Measurements from ENCODE around the gene CNGA3. TPM values are rescaled to one million over a fixed set of nuclear protein-coding genes. Genes with fewer than 3 reads are reported as not detected.

The CNGA3 gene
- total and polyA plus RNA-seq, 2 of the 8 experiments (the other 6 are each of a cell fraction or from before 2014, with no cell fraction given): 0.02 TPM; not detected in 1

GRCh38 chr2:98433363-98433964, 87.2 kb downstream of the CNGA3 start:
- H2AFZ ChIP-seq (ENCODE audit: low read length): no peak overlapping the region
- ChIA-PET POLR2A (ENCODE audit: partially characterized antibody) (no interaction called here), CTCF (ENCODE audit: partially characterized antibody) (interaction anchor here (0.5 to 1.6 kb wide), 3 partner anchors 13 to 369 kb away, joined by 3 to 4 read pairs (median 3); no protein-coding TSS in a partner anchor)
- no peaks in the 10 kb centered on the region for H3K27me3 ChIP-seq (replicated peaks in 1 of 4; ENCODE audit: control insufficient read depth in 3 of 4, extremely low read depth in 1 of 4, insufficient read depth in 3 of 4, low read length in 3 of 4)
- H3K14ac ChIP-seq (ENCODE audit: insufficient read length): no peak overlapping the region
- H3K23ac ChIP-seq (ENCODE audit: insufficient read length): no peak overlapping the region
- H2BK12ac ChIP-seq (ENCODE audit: low read depth, low read length): no peak overlapping the region
- no peak overlapping the region for H3K4me2 ChIP-seq (ENCODE audit: insufficient read depth in 1 of 2, low read depth in 2 of 2, low read length in 2 of 2)
- DNase-seq (ENCODE audit: low read depth in 1 of 2, low spot score in 2 of 2) (no peak), FAIRE-seq (no peak)
- H3K27ac ChIP-seq (ENCODE audit: low read depth, low read length): no peak overlapping the region
- H3K18ac ChIP-seq (ENCODE audit: extremely low read depth, low read length): no peak overlapping the region
- H2BK20ac ChIP-seq (ENCODE audit: low read length): no peak overlapping the region
- H4K91ac ChIP-seq (replicated peaks; ENCODE audit: insufficient read length, low read length): no peak overlapping the region
- H3K79me2 ChIP-seq (ENCODE audit: control insufficient read depth in 1 of 2, insufficient read depth in 2 of 2, low read length in 2 of 2): no peaks in the 10 kb centered on the region
- no peak overlapping the region for H3K4me3 ChIP-seq (ENCODE audit: extremely low read depth in 1 of 4, insufficient read depth in 2 of 4, low read depth in 3 of 4, low read length in 4 of 4)
- peaks cover 0 to 9% (median 0%) of the 10 kb centered on the region in 4 experiments; a peak in 2 of 8 replicates for H3K36me3 ChIP-seq (ENCODE audit: control insufficient read depth in 2 of 4, insufficient read depth in 4 of 4, low read length in 3 of 4)
- H3K56ac ChIP-seq (replicated peaks; ENCODE audit: insufficient read length, low read depth, low read length): no peak overlapping the region
- no peaks in the 10 kb centered on the region for H3K23me2 ChIP-seq (ENCODE audit: low read depth, low read length)
- 88% methylated on average over 2 of the region's 2 CpGs; no CpG with 5 or more reads in 1 of the 2 experiments for WGBS, 2 experiments (ENCODE audit: extremely low coverage in 1 of 2, insufficient coverage in 1 of 2, insufficient read length in 1 of 2, insufficient replicate concordance in 2 of 2, low coverage in 1 of 2, low lambda C conversion rate in 2 of 2, missing lambda C conversion rate in 1 of 2)
- peaks cover 22 to 35% of the 10 kb centered on the region in 2 experiments for H3K9me3 ChIP-seq (ENCODE audit: insufficient read depth in 2 of 2, low read depth in 1 of 2, low read length in 1 of 2)
- no peak overlapping the region for H2BK15ac ChIP-seq (ENCODE audit: low read length)
- no peak overlapping the region for H3K9ac ChIP-seq (replicated peaks in 1 of 4; ENCODE audit: extremely low read depth in 1 of 4, low read depth in 3 of 4, low read length in 3 of 4)
- H4K8ac ChIP-seq (ENCODE audit: extremely low read depth, insufficient read depth, low read length): no peak overlapping the region
- peaks cover 0 to 4% (median 2%) of the 10 kb centered on the region in 4 experiments; a peak in 3 of 7 replicates for H3K4me1 ChIP-seq (replicated peaks in 1 of 4; ENCODE audit: control insufficient read depth in 3 of 4, insufficient read depth in 4 of 4, low read length in 3 of 4)
- no peaks in the 10 kb centered on the region for H4K20me1 ChIP-seq (replicated peaks in 1 of 2; ENCODE audit: control insufficient read depth in 1 of 2, insufficient read depth in 2 of 2, low read length in 2 of 2)
- H2BK5ac ChIP-seq (ENCODE audit: low read depth, low read length): no peak overlapping the region
- no peak for TF ChIP-seq TBP (IDR thresholded peaks at IDR 0.05; ENCODE audit: low read depth, low read length)
- no peak for TF ChIP-seq HDAC2 (IDR thresholded peaks at IDR 0.05; ENCODE audit: borderline replicate concordance in 1 of 2, low read depth in 2 of 2, low read length in 2 of 2)
- no peak for TF ChIP-seq MAFK (IDR thresholded peaks at IDR 0.05; ENCODE audit: low read depth, low read length)
- no peak for TF ChIP-seq EP300 (IDR thresholded peaks at IDR 0.05; ENCODE audit: borderline replicate concordance in 1 of 2, low read depth in 2 of 2, low read length in 2 of 2)
- TF ChIP-seq SP4 (IDR thresholded peaks at IDR 0.05; ENCODE audit: low read length): no peak
- TF ChIP-seq POLR2A (IDR thresholded peaks at IDR 0.05; ENCODE audit: control extremely low read depth in 1 of 2, low read depth in 2 of 2, low read length in 2 of 2): no peak
- no peak for TF ChIP-seq KDM5A (IDR thresholded peaks at IDR 0.05; ENCODE audit: low read length)
- TF ChIP-seq SIN3A (conservative IDR thresholded peaks at IDR 0.05 in 1 of 2, IDR thresholded peaks at IDR 0.05 in 1 of 2; ENCODE audit: low read depth in 1 of 2, low read length in 2 of 2): no peak
- no peak for TF ChIP-seq SUZ12 (IDR thresholded peaks at IDR 0.05; ENCODE audit: low read length)
- TF ChIP-seq GTF2F1 (IDR thresholded peaks at IDR 0.05; ENCODE audit: borderline replicate concordance, low read depth, low read length): no peak
- TF ChIP-seq, protein P1, sequence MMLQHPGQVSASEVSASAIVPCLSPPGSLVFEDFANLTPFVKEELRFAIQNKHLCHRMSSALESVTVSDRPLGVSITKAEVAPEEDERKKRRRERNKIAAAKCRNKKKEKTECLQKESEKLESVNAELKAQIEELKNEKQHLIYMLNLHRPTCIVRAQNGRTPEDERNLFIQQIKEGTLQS (IDR thresholded peaks at IDR 0.05; ENCODE audit: insufficient read depth, low read depth, low read length): no peak
- no peak for TF ChIP-seq SP2 (IDR thresholded peaks at IDR 0.05; ENCODE audit: low read length)
- no peak for TF ChIP-seq TAF1 (IDR thresholded peaks at IDR 0.05; ENCODE audit: low read depth, low read length)
- no peak overlapping the region for H2AK5ac ChIP-seq (ENCODE audit: low read depth, low read length)
- H2BK120ac ChIP-seq (replicated peaks; ENCODE audit: low read depth, low read length): no peak overlapping the region
- no peak overlapping the region for H3K4ac ChIP-seq (replicated peaks; ENCODE audit: insufficient read length, low read depth, low read length)
- no peak overlapping the region for H4K5ac ChIP-seq (ENCODE audit: insufficient read length, low read depth, low read length)
- no peaks in the 10 kb centered on the region for H3K79me1 ChIP-seq (ENCODE audit: low read depth, low read length)
